ENCODE measurements around the gene ABCA12.

ABCA12 gene

GRCh38 chr2:215032153-215032552 is 106.3 kb downstream of the ABCA12 start:
- DNase-seq (ENCODE audit: low read depth): no peak

GRCh38 chr2:215031321-215031720 is 107.1 kb downstream of the ABCA12 start:
- DNase-seq (ENCODE audit: low read depth): no peak

- no peak for DNase-seq (ENCODE audit: low read depth)
Measured at GRCh38 chr2:215029936-215030335, 108.5 kb downstream of the ABCA12 start.

- DNase-seq (ENCODE audit: low read depth): no peak
Measured at GRCh38 chr2:215028231-215028630, 110.2 kb downstream of the ABCA12 start.

- DNase-seq (ENCODE audit: low read depth): no peak
Measured at GRCh38 chr2:215027779-215028178, 110.6 kb downstream of the ABCA12 start.

- no peak for DNase-seq (ENCODE audit: low read depth)
Measured at GRCh38 chr2:215022910-215023309, 115.5 kb downstream of the ABCA12 start.

GRCh38 chr2:215022418-215022817 is 116.0 kb downstream of the ABCA12 start:
- DNase-seq (ENCODE audit: low read depth): peak; percentile 21

GRCh38 chr2:215020283-215020682 is 118.1 kb downstream of the ABCA12 start:
- no peak for DNase-seq (ENCODE audit: low read depth)

GRCh38 chr2:215019521-215020145 is 118.8 kb downstream of the ABCA12 start:
- DNase-seq (ENCODE audit: low read depth): no peak

- no peak for DNase-seq (ENCODE audit: low read depth)
Measured at GRCh38 chr2:215019085-215019484, 119.3 kb downstream of the ABCA12 start.

GRCh38 chr2:215015421-215015820 is 123.0 kb downstream of the ABCA12 start:
- no peak for DNase-seq (ENCODE audit: low read depth)

- no peak for DNase-seq (ENCODE audit: low read depth)
Measured at GRCh38 chr2:215010390-215010789, 128.0 kb downstream of the ABCA12 start.

- DNase-seq (ENCODE audit: low read depth): no peak
Measured at GRCh38 chr2:215003001-215003400, 135.4 kb downstream of the ABCA12 start.

- peak; percentile 3 for DNase-seq (ENCODE audit: low read depth)
Measured at GRCh38 chr2:215002500-215002899, 135.9 kb downstream of the ABCA12 start.

GRCh38 chr2:215000721-215001120 is 137.7 kb downstream of the ABCA12 start:
- DNase-seq (ENCODE audit: low read depth): no peak

- no peak for DNase-seq (ENCODE audit: low read depth)
Measured at GRCh38 chr2:214995926-214996670, 142.3 kb downstream of the ABCA12 start.

- no peak for DNase-seq (ENCODE audit: low read depth)
Measured at GRCh38 chr2:214995409-214995808, 143.0 kb downstream of the ABCA12 start.

- no peak for DNase-seq (ENCODE audit: low read depth)
Measured at GRCh38 chr2:214992911-214993310, 145.5 kb downstream of the ABCA12 start.

GRCh38 chr2:214989187-214989586 is 149.2 kb downstream of the ABCA12 start:
- DNase-seq (ENCODE audit: low read depth): no peak

- DNase-seq (ENCODE audit: low read depth): peak; percentile 63
Measured at GRCh38 chr2:214987261-214987660, 151.2 kb downstream of the ABCA12 start.

GRCh38 chr2:214985619-214986018 is 152.8 kb downstream of the ABCA12 start:
- no peak for DNase-seq (ENCODE audit: low read depth)

GRCh38 chr2:214966420-214966819 is 172.0 kb downstream of the ABCA12 start:
- no peak for DNase-seq (ENCODE audit: low read depth)

GRCh38 chr2:214960677-214961076 is 177.7 kb downstream of the ABCA12 start:
- no peak for DNase-seq (ENCODE audit: low read depth)

- no peak for DNase-seq (ENCODE audit: low read depth)
Measured at GRCh38 chr2:214946949-214947348, 191.5 kb downstream of the ABCA12 start.
